OCI-LY1 (cell line): ENCODE data around the gene PARS2.

ENCODE experiments used
- H2AFZ ChIP-seq: fragments of 200-600 bp; sonication (generic), shearing (Covaris generic); 2 replicates; pipeline ENCODE4 v1.6.0; 2014; ENCODE audit warnings: antibody characterized with exemption, mild to moderate bottlenecking, low read length
- H3F3A ChIP-seq: fragments of 200-600 bp; sonication (generic), shearing (Covaris generic); 2 replicates; pipeline ENCODE4 v1.6.0; 2014; ENCODE audit warnings: mild to moderate bottlenecking, antibody characterized with exemption, low read length, moderate library complexity; ENCODE audit not compliant: insufficient read depth
- H3K27ac ChIP-seq: fragments of 200-600 bp; sonication (generic); 2 replicates; pipeline ENCODE4 v1.5.1; 2014; ENCODE audit warnings: low read length, mixed run types, mild to moderate bottlenecking, low read depth; ENCODE audit not compliant: poor library complexity, severe bottlenecking
- H3K27me3 ChIP-seq: fragments of 200-600 bp; sonication (generic); 2 replicates; pipeline ENCODE4 v1.6.0; 2014; ENCODE audit warnings: antibody characterized with exemption, mild to moderate bottlenecking, low read length, moderate library complexity; ENCODE audit not compliant: insufficient read depth
- H3K36me3 ChIP-seq: fragments of 200-600 bp; sonication (generic); 2 replicates; pipeline ENCODE4 v1.6.1; 2014; ENCODE audit warnings: mild to moderate bottlenecking, antibody characterized with exemption, low read length, moderate library complexity, mixed read lengths; ENCODE audit not compliant: insufficient read depth
- H3K4me1 ChIP-seq: fragments of 200-600 bp; sonication (generic); 2 replicates; pipeline ENCODE4 v1.5.1; 2014; ENCODE audit warnings: mild to moderate bottlenecking, low read length, moderate library complexity; ENCODE audit not compliant: insufficient read depth, severe bottlenecking
- H3K4me2 ChIP-seq: fragments of 200-600 bp; sonication (generic), shearing (Covaris generic); 2 replicates; pipeline ENCODE4 v1.6.1; 2014; ENCODE audit warnings: low read length
- H3K4me3 ChIP-seq: fragments of 200-600 bp; sonication (generic); 2 replicates; pipeline ENCODE4 v1.5.1; 2014; ENCODE audit warnings: low read length, low read depth, mild to moderate bottlenecking, mixed read lengths; ENCODE audit not compliant: poor library complexity, severe bottlenecking
- H3K79me2 ChIP-seq: fragments of 200-600 bp; shearing (Covaris generic); 2 replicates; pipeline ENCODE4 v1.6.1; 2016; ENCODE audit warnings: mixed run types, low read length, mixed read lengths; ENCODE audit not compliant: insufficient read depth
- H3K9ac ChIP-seq: fragments of 200-600 bp; sonication (generic), shearing (Covaris generic); 2 replicates; pipeline ENCODE4 v1.6.1; 2014; ENCODE audit warnings: mild to moderate bottlenecking, low read length, mixed read lengths
- H3K9me2 ChIP-seq: fragments of 200-600 bp; sonication (generic), shearing (Covaris generic); 2 replicates; pipeline ENCODE4 v1.6.1; 2014; ENCODE audit warnings: low read depth, mild to moderate bottlenecking, low read length, mixed read lengths
- H3K9me3 ChIP-seq: fragments of 200-600 bp; shearing (Covaris generic); 2 replicates; pipeline ENCODE4 v1.6.1; 2014; ENCODE audit warnings: low read length, mixed read lengths
- H4K20me1 ChIP-seq: fragments of 200-600 bp; sonication (generic), shearing (Covaris generic); 2 replicates; pipeline ENCODE4 v1.6.0; 2016; ENCODE audit warnings: mild to moderate bottlenecking, low read length; ENCODE audit not compliant: insufficient read depth
- CTCF ChIP-seq: fragments of 200-600 bp; sonication (generic), shearing (Covaris generic); IDR thresholded peaks from 2 replicates; pipeline ENCODE4 v1.5.1; 2017; ENCODE audit warnings: mild to moderate bottlenecking, antibody characterized with exemption, low read length, moderate library complexity, mixed read lengths
- EZH2 ChIP-seq: fragments of 200-600 bp; sonication (generic), shearing (Covaris generic); IDR thresholded peaks from 2 replicates; pipeline ENCODE4 v1.8.0; 2017; ENCODE audit warnings: borderline replicate concordance, mixed run types, mild to moderate bottlenecking, antibody characterized with exemption, low read length, moderate library complexity, mixed read lengths

Gene PARS2

GRCh38 chr1:54715493-54716298 lies 48.6 kb downstream of the PARS2 start, which contains the start of gene TTC4:
TSS of gene TTC4 (plus strand) at chr1:54715861. CDS start at chr1:54715909, 48 bp downstream.
- Histone ChIP-seq H3K27ac (no peak within 1 kb of the TSS), H3F3A (no peaks in the 10 kb centered on the region), H3K9me2 (no peaks in the 10 kb centered on the region), H4K20me1 (no peaks in the 10 kb centered on the region), H3K9ac (peak within 1 kb of the TSS; percentile 86), H3K36me3 (peaks cover 28% of the 10 kb centered on the region), H2AFZ (peak within 1 kb of the TSS; percentile 87), H3K79me2 (peaks cover 14% of the 10 kb centered on the region), H3K4me1 (peaks cover 16% of the 10 kb centered on the region), H3K9me3 (no peaks in the 10 kb centered on the region), H3K4me2 (peak within 1 kb of the TSS; percentile 93), H3K27me3 (0 out of 2 replicates have a peak, but pooled peaks cover 3% of the 10 kb centered on the region), H3K4me3 (peak within 1 kb of the TSS; percentile 85)
- no peak for TF ChIP-seq CTCF
- no peak for TF ChIP-seq EZH2

GRCh38 chr1:54714881-54715492 lies 49.3 kb downstream of the PARS2 start:
- Histone ChIP-seq H3K9ac (peak overlapping the region; percentile 86; the same call in 1 of the 2 replicates), H3K9me2 (no peaks in the 10 kb centered on the region), H3K79me2 (peaks cover 14% of the 10 kb centered on the region), H3K27ac (no peak overlapping the region), H3K4me3 (peak overlapping the region; percentile 85), H3K36me3 (peaks cover 21% of the 10 kb centered on the region), H3K4me2 (peak overlapping the region; percentile 93), H4K20me1 (no peaks in the 10 kb centered on the region), H3K27me3 (0 out of 2 replicates have a peak, but pooled peaks cover 3% of the 10 kb centered on the region), H3K4me1 (peaks cover 16% of the 10 kb centered on the region), H3F3A (no peaks in the 10 kb centered on the region), H2AFZ (peak overlapping the region; percentile 87), H3K9me3 (no peaks in the 10 kb centered on the region)
- TF ChIP-seq CTCF: no peak
- TF ChIP-seq EZH2: no peak

- Histone ChIP-seq H3K9me3 (no peaks in the 10 kb centered on the region), H3K4me3 (no peak overlapping the region), H3K79me2 (peaks cover 8% of the 10 kb centered on the region), H3K9ac (no peak overlapping the region), H2AFZ (no peak overlapping the region), H3K9me2 (no peaks in the 10 kb centered on the region), H3K4me1 (peaks cover 9% of the 10 kb centered on the region), H3K36me3 (no peaks in the 10 kb centered on the region), H3K27ac (no peak overlapping the region), H3F3A (no peaks in the 10 kb centered on the region), H4K20me1 (no peaks in the 10 kb centered on the region), H3K4me2 (no peak overlapping the region), H3K27me3 (0 out of 2 replicates have a peak, but pooled peaks cover 3% of the 10 kb centered on the region)
- TF ChIP-seq EZH2: no peak
- TF ChIP-seq CTCF: no peak
Measured at GRCh38 chr1:54711536-54711935, 52.8 kb downstream of the PARS2 start.
